Duodenal mucosa (tissue), 2 donors: ENCODE data around the gene SYNDIG1L.
"Not testable (repeated sequence)": the region's sequence is repeated elsewhere in the genome, so short reads cannot be mapped to it uniquely, and the experiment has no call there.

Source experiments
- H3K27ac ChIP-seq: one replicate; pipeline ENCODE4 v1.7.0; 2013; ENCODE audit warnings: low read depth, low read length
- H3K27me3 ChIP-seq, 2 donors: one replicate each; pipeline ENCODE4 v1.7.0; 2013; ENCODE audit warnings: low read length in 2 of 2, control low read depth in 1 of 2; ENCODE audit not compliant: insufficient read depth in 2 of 2, control insufficient read depth in 1 of 2
- H3K36me3 ChIP-seq, 2 donors: one replicate each; pipeline ENCODE4 v1.7.0; 2013; ENCODE audit warnings: low read length in 2 of 2, control low read depth in 1 of 2; ENCODE audit not compliant: insufficient read depth in 2 of 2, control insufficient read depth in 1 of 2
- H3K4me1 ChIP-seq, 2 donors: one replicate each; pipeline ENCODE4 v1.7.0; 2013; ENCODE audit warnings: low read length in 2 of 2, control low read depth in 1 of 2; ENCODE audit not compliant: insufficient read depth in 2 of 2, control insufficient read depth in 1 of 2
- H3K4me3 ChIP-seq, 2 donors: one replicate each; pipeline ENCODE4 v1.7.0; 2013; ENCODE audit warnings: low read length in 2 of 2, low read depth in 1 of 2
- H3K9ac ChIP-seq, 2 donors: one replicate each; pipeline ENCODE4 v1.7.0; 2013; ENCODE audit warnings: low read length in 2 of 2, low read depth in 1 of 2
- H3K9me3 ChIP-seq, 2 donors: one replicate each; pipeline ENCODE4 v1.7.0; 2013; ENCODE audit warnings: low read length in 2 of 2, control low read depth in 1 of 2; ENCODE audit not compliant: control insufficient read depth in 1 of 2

SYNDIG1L gene

GRCh38 chr14:74394549-74394948, 31.5 kb downstream of the SYNDIG1L start:
- peaks cover 0 to 8% of the 10 kb centered on the region in 2 donors for H3K27me3 ChIP-seq
- no peak overlapping the region for H3K27ac ChIP-seq

GRCh38 chr14:74392616-74393570, 33.1 kb downstream of the SYNDIG1L start:
- no peaks in the 10 kb centered on the region for H3K9me3 ChIP-seq
- no peaks in the 10 kb centered on the region for H3K4me1 ChIP-seq
- peaks cover 0 to 8% of the 10 kb centered on the region in 2 donors for H3K27me3 ChIP-seq
- no peak overlapping the region for H3K4me3 ChIP-seq
- H3K36me3 ChIP-seq, result no peaks in the 10 kb centered on the region
- no peak overlapping the region for H3K9ac ChIP-seq
- H3K27ac ChIP-seq, result no peak overlapping the region

More at GRCh38 chr14:74394549-74394948, 31.5 kb downstream of the SYNDIG1L start:
- no peaks in the 10 kb centered on the region for H3K9me3 ChIP-seq
- H3K4me3 ChIP-seq, result no peak overlapping the region
- H3K4me1 ChIP-seq, result no peaks in the 10 kb centered on the region
- H3K9ac ChIP-seq, result no peak overlapping the region
- no peaks in the 10 kb centered on the region for H3K36me3 ChIP-seq

- no peak overlapping the region for H3K9ac ChIP-seq
- H3K4me3 ChIP-seq, result no peak overlapping the region
- no peaks in the 10 kb centered on the region for H3K36me3 ChIP-seq
- H3K4me1 ChIP-seq, result no peaks in the 10 kb centered on the region
- no peaks in the 10 kb centered on the region for H3K9me3 ChIP-seq
- peaks cover 0 to 8% of the 10 kb centered on the region in 2 donors for H3K27me3 ChIP-seq
- no peak overlapping the region for H3K27ac ChIP-seq
Measured at GRCh38 chr14:74391479-74391878, 34.5 kb downstream of the SYNDIG1L start.

DNA sequence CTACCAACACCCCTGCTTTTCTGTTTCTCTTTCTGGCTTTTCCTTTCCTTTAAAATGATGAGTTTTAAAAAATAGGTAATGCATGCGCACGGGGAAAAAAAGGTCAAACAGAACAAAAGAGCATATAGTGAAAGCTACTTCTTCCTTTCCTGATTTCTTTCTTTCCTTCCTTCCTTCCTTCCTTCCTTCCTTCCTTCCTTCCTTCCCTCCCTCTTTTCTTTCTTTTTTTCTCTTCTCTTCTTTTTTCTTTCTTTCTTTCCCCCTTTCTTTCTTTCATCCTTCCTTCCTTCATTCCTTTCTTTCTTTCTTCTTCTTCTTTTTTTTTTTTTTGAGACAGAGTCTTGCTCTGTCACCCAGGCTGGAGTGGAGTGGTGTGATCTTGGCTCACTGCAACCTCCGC, 35.5 kb downstream of the SYNDIG1L start:
- not testable (repeated sequence) for H3K9me3 ChIP-seq, H3K27ac ChIP-seq, H3K4me1 ChIP-seq, H3K27me3 ChIP-seq, H3K9ac ChIP-seq, H3K36me3 ChIP-seq, H3K4me3 ChIP-seq

DNA sequence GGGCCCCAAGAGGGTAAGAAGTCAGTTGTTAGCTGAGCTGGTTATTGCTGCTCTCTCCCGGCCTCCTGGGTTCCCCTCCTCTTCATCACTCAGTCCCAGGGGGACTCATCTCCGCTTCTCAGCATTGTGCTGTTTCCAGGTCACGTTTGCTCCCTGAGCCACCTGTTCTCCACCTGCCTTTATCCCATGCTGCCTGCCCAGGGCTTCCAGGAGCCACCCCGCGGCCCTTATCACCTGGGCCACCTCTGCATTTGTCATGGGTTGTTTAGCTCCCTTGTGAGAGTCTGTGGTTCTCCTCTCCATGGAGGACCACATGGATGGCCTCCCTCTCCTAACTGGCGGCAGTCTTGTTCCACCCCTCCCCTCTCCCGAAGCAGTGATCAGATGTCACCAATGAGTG, 36.0 kb downstream of the SYNDIG1L start:
- Histone ChIP-seq H3K4me3 (no peak overlapping the region), H3K36me3 (no peaks in the 10 kb centered on the region), H3K9me3 (no peaks in the 10 kb centered on the region), H3K27me3 (peaks cover 0 to 5% of the 10 kb centered on the region in 2 donors), H3K4me1 (no peaks in the 10 kb centered on the region), H3K27ac (no peak overlapping the region), H3K9ac (no peak overlapping the region)

DNA sequence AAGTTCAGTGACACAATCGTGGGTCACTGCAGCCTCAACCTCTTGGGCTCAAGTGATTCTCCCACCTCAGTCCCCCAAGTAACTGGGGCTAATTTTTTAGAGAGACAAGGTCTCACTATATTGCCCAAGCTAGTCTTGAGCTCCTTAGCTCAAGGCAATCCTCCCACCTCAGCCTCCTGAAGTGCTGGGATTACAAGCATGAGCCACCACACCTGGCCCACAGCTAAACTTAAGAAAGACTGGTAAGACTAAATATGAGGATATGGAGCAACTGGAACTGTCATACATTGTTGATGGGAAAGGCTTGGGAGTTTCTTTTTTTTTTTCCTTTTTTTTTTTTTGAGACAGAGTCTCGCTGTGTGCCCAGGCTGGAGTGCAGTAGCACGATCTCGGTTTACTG, 43.8 kb downstream of the SYNDIG1L start:
- Histone ChIP-seq H3K27ac (no peak overlapping the region), H3K9ac (no peak overlapping the region), H3K4me3 (no peak overlapping the region), H3K4me1 (no peaks in the 10 kb centered on the region), H3K27me3 (no peaks in the 10 kb centered on the region), H3K36me3 (no peaks in the 10 kb centered on the region), H3K9me3 (no peaks in the 10 kb centered on the region)

DNA sequence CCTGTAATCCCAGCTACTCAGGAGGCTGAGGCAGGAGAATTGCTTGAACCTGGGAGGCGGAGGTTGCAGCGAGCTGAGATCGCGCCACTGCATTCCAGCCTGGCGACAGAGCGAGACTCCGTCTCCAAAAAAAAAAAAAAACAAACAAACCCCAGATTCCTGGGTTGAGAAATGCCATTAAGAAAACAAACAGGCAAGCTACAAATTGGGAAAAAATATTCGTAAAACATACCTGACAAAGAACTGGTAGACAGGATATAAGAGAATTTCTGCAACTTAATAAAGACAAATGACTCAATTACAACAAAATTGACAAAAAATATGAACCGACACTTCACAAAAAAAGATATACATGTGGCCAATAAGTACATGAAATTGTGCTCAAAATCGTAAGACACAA, 44.4 kb downstream of the SYNDIG1L start:
- not testable (repeated sequence) for H3K4me1 ChIP-seq, H3K27ac ChIP-seq, H3K9ac ChIP-seq, H3K36me3 ChIP-seq, H3K4me3 ChIP-seq, H3K9me3 ChIP-seq, H3K27me3 ChIP-seq

DNA sequence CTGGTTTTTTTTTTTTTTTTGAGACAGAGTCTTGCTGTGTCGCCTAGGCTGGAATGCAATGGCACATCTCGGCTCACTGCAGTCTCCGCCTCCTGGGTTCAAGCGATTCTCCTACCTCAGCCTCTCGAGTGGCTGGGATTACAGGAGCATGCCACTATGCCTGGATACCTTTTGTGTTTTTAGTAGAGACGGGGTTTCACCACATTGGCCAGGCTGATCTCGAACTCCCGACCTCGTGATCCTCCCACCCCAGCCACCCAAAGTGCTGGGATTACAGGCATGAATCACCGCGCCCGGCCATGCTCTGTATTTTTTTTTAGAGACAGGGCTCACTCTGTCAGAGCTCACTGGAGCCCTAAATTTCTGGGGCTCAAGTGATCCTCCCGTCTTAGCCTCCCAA, 45.2 kb downstream of the SYNDIG1L start:
- Histone ChIP-seq H3K27me3 (no peaks in the 10 kb centered on the region), H3K4me3 (no peak overlapping the region), H3K27ac (no peak overlapping the region), H3K9me3 (no peaks in the 10 kb centered on the region), H3K36me3 (no peaks in the 10 kb centered on the region), H3K9ac (no peak overlapping the region), H3K4me1 (no peaks in the 10 kb centered on the region)

DNA sequence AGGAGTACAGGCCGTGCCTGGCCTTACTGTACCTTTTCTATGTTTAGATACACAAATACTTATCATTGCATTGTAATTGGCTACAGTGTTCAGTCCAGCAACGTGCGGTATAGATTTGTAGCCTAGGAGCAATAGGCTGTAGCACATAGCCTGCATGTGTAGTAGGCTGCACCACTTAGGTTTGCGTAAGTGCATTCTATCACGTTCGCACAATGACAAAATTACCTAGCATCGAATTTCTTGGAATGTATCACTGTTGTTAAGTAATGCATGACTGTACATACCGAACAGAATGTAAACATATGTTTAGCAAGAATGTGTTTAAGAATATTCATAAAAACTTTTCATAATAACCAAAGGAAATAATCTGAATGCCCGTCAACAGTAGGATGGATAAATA, 45.8 kb downstream of the SYNDIG1L start:
- no peaks in the 10 kb centered on the region for H3K9me3 ChIP-seq
- H3K9ac ChIP-seq, result no peak overlapping the region
- no peak overlapping the region for H3K4me3 ChIP-seq
- no peaks in the 10 kb centered on the region for H3K27me3 ChIP-seq
- no peaks in the 10 kb centered on the region for H3K36me3 ChIP-seq
- no peaks in the 10 kb centered on the region for H3K4me1 ChIP-seq
- no peak overlapping the region for H3K27ac ChIP-seq

DNA sequence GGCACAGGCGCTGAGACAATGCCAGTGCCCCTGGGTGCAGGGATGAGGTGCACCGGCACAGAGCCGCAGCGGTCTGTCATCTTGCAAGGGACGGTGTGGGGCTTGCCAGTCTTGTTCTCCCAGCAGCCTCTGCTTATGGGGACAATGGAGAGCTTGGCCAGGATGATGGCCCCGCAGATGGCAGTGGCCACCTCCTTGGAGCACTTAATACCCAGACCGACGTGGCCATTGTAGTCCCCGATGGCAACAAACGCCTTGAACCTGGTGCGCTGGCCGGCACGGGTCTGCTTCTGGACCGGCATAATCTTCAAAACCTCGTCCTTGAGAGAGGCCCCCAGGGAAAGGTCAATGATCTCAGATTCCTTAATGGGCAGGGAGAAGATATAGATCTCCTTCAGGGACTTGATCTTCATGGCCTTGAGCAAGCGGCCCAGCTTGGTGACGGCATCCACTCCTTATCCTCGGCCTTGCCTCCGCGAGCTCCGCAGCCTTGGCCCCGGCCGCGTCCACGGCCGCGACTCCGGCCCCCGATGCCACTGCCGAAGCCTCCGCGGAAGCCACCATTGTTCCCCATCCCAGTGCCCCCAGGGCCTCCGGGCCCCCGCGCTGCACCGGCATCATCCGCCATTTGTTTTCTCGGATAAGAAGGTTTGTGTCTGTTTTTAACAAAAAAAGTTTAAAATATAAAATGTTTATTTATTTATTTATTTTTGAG, 47.9 kb downstream of the SYNDIG1L start:
- Histone ChIP-seq H3K4me1 (no peaks in the 10 kb centered on the region), H3K27me3 (no peaks in the 10 kb centered on the region), H3K36me3 (no peaks in the 10 kb centered on the region), H3K4me3 (no peak overlapping the region), H3K9ac (no peak overlapping the region), H3K9me3 (no peaks in the 10 kb centered on the region), H3K27ac (no peak overlapping the region)
